Small intestine (tissue), 7 donors: ENCODE results near the gene UNC13C. TPM values are rescaled to one million over a fixed set of nuclear protein-coding genes. Genes with fewer than 3 reads are reported as not detected.

Experiments used
- DNase-seq, 2 donors: peaks; one replicate each; pipeline versions ENCODE4 v3.0.0 to v3.0.0-alpha.2; 2013
- FAIRE-seq: peaks from 2 replicates; lab custom pipeline; 2012; peaks lifted over from hg19 to GRCh38; lab: Jason Lieb, UNC
- H3K27ac ChIP-seq, 3 donors: one replicate each; pipeline ENCODE4 v1.5.1; 2013; ENCODE audit warnings: low read length in 2 of 3, mild to moderate bottlenecking in 2 of 3, control low read depth in 1 of 3, inconsistent platforms in 1 of 3, low read depth in 1 of 3, moderate library complexity in 1 of 3
- H3K27me3 ChIP-seq, 3 donors: one replicate each; pipeline ENCODE4 v1.6.1; 2013; ENCODE audit warnings: low read length in 3 of 3, inconsistent platforms in 1 of 3; ENCODE audit not compliant: control insufficient read depth in 3 of 3, insufficient read depth in 3 of 3
- H3K36me3 ChIP-seq, 3 donors: one replicate each; pipeline ENCODE4 v1.6.1; 2013; ENCODE audit warnings: low read length in 3 of 3, inconsistent platforms in 1 of 3, low read depth in 1 of 3, mild to moderate bottlenecking in 1 of 3, moderate library complexity in 1 of 3; ENCODE audit not compliant: control insufficient read depth in 3 of 3, insufficient read depth in 2 of 3
- H3K4me1 ChIP-seq, 3 donors: one replicate each; pipeline ENCODE4 v1.6.1; 2013; ENCODE audit warnings: low read length in 2 of 3, inconsistent platforms in 1 of 3, low read depth in 1 of 3, mild to moderate bottlenecking in 1 of 3, moderate library complexity in 1 of 3; ENCODE audit not compliant: control insufficient read depth in 3 of 3, insufficient read depth in 2 of 3
- H3K4me3 ChIP-seq, 3 donors: one replicate each; pipeline ENCODE4 v1.5.1; 2013; ENCODE audit warnings: low read length in 3 of 3, control low read depth in 1 of 3, inconsistent platforms in 1 of 3, low read depth in 1 of 3, mild to moderate bottlenecking in 1 of 3, moderate library complexity in 1 of 3
- H3K9me3 ChIP-seq, 2 donors: one replicate each; pipeline ENCODE4 v1.6.1; 2013; ENCODE audit warnings: low read depth in 1 of 2, low read length in 1 of 2; ENCODE audit not compliant: control insufficient read depth in 2 of 2, insufficient read depth in 1 of 2
- WGBS, 3 donors: extraction: QIAGEN DNeasy Blood & Tissue Kit; methylation state at CpG; one replicate each; pipeline ENCODE4 v1.1.7; 2013; 5-methylcytosine and 5-hydroxymethylcytosine counted together
- polyA plus RNA-seq, 4 donors: library from polyadenylated mRNA; stranded (reverse) in 3 of 4; unstranded in 1 of 4; fragments of 200-250 nt in 3 of 4; fragments of 120-200 nt in 1 of 4; gene quantifications; one replicate each; pipeline versions ENCODE4 v1.2.1 to v1.2.3, GENCODE V29; 2013
- donor health status: healthy with polysubstance abuse.
- donor health status: control.
- donor health status: control.
- donor health status: Bipolar disorder and iron deficiency.
- donor health status: healthy.

Gene UNC13C
- polyA plus RNA-seq, 4 donors: under 0.01 to 0.75 TPM; not detected in 2

GRCh38 chr15:54579855-54580254 is 601.6 kb downstream of the UNC13C start:
- Histone ChIP-seq H3K36me3 (no peaks in the 10 kb centered on the region), H3K4me1 (no peaks in the 10 kb centered on the region), H3K27ac (no peak overlapping the region), H3K4me3 (no peak overlapping the region), H3K9me3 (no peaks in the 10 kb centered on the region), H3K27me3 (no peaks in the 10 kb centered on the region)
- DNase-seq (no peak), FAIRE-seq (no peak)
- WGBS, 3 donors: 77 to 89% (median 78%) methylated on average over 6 of the region's 6 CpGs

- no peaks in the 10 kb centered on the region for H3K4me1 ChIP-seq
- H3K36me3 ChIP-seq: no peaks in the 10 kb centered on the region
- no peak for DNase-seq
- 72 to 79% (median 78%) methylated on average over 2 of the region's 2 CpGs for WGBS, 3 donors
- no peaks in the 10 kb centered on the region for H3K27me3 ChIP-seq
- H3K9me3 ChIP-seq: no peaks in the 10 kb centered on the region
- H3K27ac ChIP-seq: no peak overlapping the region
- FAIRE-seq: no peak
- H3K4me3 ChIP-seq: no peak overlapping the region
These were observed 602.4 kb downstream of the UNC13C start for GRCh38 chr15:54580643-54581042.

- H3K4me3 ChIP-seq: no peak overlapping the region
- FAIRE-seq: no peak
- H3K4me1 ChIP-seq: no peaks in the 10 kb centered on the region
- no peak for DNase-seq
- WGBS, 3 donors: 79 to 82% (median 81%) methylated on average over 7 of the region's 7 CpGs
- no peak overlapping the region for H3K27ac ChIP-seq
- H3K27me3 ChIP-seq: no peaks in the 10 kb centered on the region
- no peaks in the 10 kb centered on the region for H3K9me3 ChIP-seq
- no peaks in the 10 kb centered on the region for H3K36me3 ChIP-seq
These were observed 604.8 kb downstream of the UNC13C start for GRCh38 chr15:54582863-54583643.

- no peaks in the 10 kb centered on the region for H3K9me3 ChIP-seq
- H3K27ac ChIP-seq: no peak overlapping the region
- H3K27me3 ChIP-seq: no peaks in the 10 kb centered on the region
- H3K36me3 ChIP-seq: no peaks in the 10 kb centered on the region
- DNase-seq (no peak), FAIRE-seq (no peak)
- WGBS, 3 donors: 68 to 79% (median 77%) methylated on average over 3 of the region's 3 CpGs
- no peaks in the 10 kb centered on the region for H3K4me1 ChIP-seq
- H3K4me3 ChIP-seq: no peak overlapping the region
These were observed 606.8 kb downstream of the UNC13C start for GRCh38 chr15:54585063-54585462.

GRCh38 chr15:54594115-54594514 is 615.9 kb downstream of the UNC13C start:
- DNase-seq (no peak), FAIRE-seq (no peak)
- Histone ChIP-seq H3K4me3 (no peak overlapping the region), H3K36me3 (no peaks in the 10 kb centered on the region), H3K4me1 (no peaks in the 10 kb centered on the region), H3K27ac (no peak overlapping the region), H3K27me3 (no peaks in the 10 kb centered on the region), H3K9me3 (peaks cover 0 to 8% of the 10 kb centered on the region in 2 donors)
- 89 to 98% (median 97%) methylated on average over 4 of the region's 4 CpGs for WGBS, 3 donors

- H3K4me3 ChIP-seq: no peak overlapping the region
- no peaks in the 10 kb centered on the region for H3K36me3 ChIP-seq
- H3K27me3 ChIP-seq: no peaks in the 10 kb centered on the region
- FAIRE-seq: no peak
- H3K27ac ChIP-seq: no peak overlapping the region
- H3K4me1 ChIP-seq: no peaks in the 10 kb centered on the region
- DNase-seq: no peak
- H3K9me3 ChIP-seq: peaks cover 0 to 5% of the 10 kb centered on the region in 2 donors
- WGBS, 3 donors: 84 to 90% (median 88%) methylated on average over 3 of the region's 3 CpGs
These were observed 621.1 kb downstream of the UNC13C start for GRCh38 chr15:54599386-54599785.

GRCh38 chr15:54605043-54605442 is 626.8 kb downstream of the UNC13C start:
- DNase-seq (no peak), FAIRE-seq (no peak)
- H3K4me1 ChIP-seq: no peaks in the 10 kb centered on the region
- H3K36me3 ChIP-seq: no peaks in the 10 kb centered on the region
- WGBS, 3 donors: 53 to 69% (median 64%) methylated on average over 2 of the region's 2 CpGs
- H3K9me3 ChIP-seq: no peaks in the 10 kb centered on the region
- peak overlapping the region in 1 of 3 donors; percentile 30 for H3K27ac ChIP-seq
- H3K4me3 ChIP-seq: no peak overlapping the region
- H3K27me3 ChIP-seq: no peaks in the 10 kb centered on the region

GRCh38 chr15:54605556-54605955 is 627.3 kb downstream of the UNC13C start:
- Histone ChIP-seq H3K27me3 (no peaks in the 10 kb centered on the region), H3K4me1 (no peaks in the 10 kb centered on the region), H3K4me3 (no peak overlapping the region), H3K36me3 (no peaks in the 10 kb centered on the region), H3K9me3 (no peaks in the 10 kb centered on the region), H3K27ac (no peak overlapping the region)
- FAIRE-seq (no peak), DNase-seq (no peak)
- 84 to 92% (median 91%) methylated on average over 4 of the region's 4 CpGs for WGBS, 3 donors
